K562 (cell line): ENCODE data around the gene ID1. TPM values are rescaled to one million over a fixed set of nuclear protein-coding genes. Genes with fewer than 3 reads are reported as not detected.

Source experiments
- ARID2 ChIP-seq: fragments of 450-650 bp; IDR thresholded peaks from 2 replicates; pipeline ENCODE4 v1.6.1; 2017; ENCODE audit warnings: antibody characterized with exemption, mild to moderate bottlenecking
- CBFA2T2 ChIP-seq: fragments of 450-650 bp; conservative IDR thresholded peaks from 2 replicates; pipeline ENCODE4 v1.6.1; 2017; ENCODE audit warnings: mild to moderate bottlenecking
- CBFB ChIP-seq: sonication (generic); formaldehyde crosslinking; IDR thresholded peaks from 2 replicates; pipeline ENCODE4 v1.4.0; 2020; ENCODE audit warnings: mild to moderate bottlenecking, missing genetic modification reagents
- L3MBTL2 ChIP-seq: fragments of 450-650 bp; IDR thresholded peaks from 2 replicates; pipeline ENCODE4 v1.6.1; 2016; ENCODE audit warnings: mild to moderate bottlenecking, moderate library complexity
- NRF1 ChIP-seq, 2 experiments: fragments of 450-650 bp; IDR thresholded peaks in 1 of 2; conservative IDR thresholded peaks in 1 of 2; 2 replicates each; pipeline ENCODE4 v1.6.1; 2014; ENCODE audit warnings: mild to moderate bottlenecking in 2 of 2
- POLR2G ChIP-seq: fragments of 200-400 bp; formaldehyde crosslinking; IDR thresholded peaks from 2 replicates; pipeline ENCODE4 v1.6.1; 2017; ENCODE audit warnings: low read depth, mild to moderate bottlenecking, antibody characterized with exemption, low read length, moderate library complexity
- STAT5A ChIP-seq: IDR thresholded peaks from 2 replicates; pipeline ENCODE4 v1.6.1; 2012; ENCODE audit warnings: low read length, inconsistent platforms, borderline replicate concordance
- VEZF1 ChIP-seq: fragments of 200-800 bp; sonication (Bioruptor generic); IDR thresholded peaks from 2 replicates; pipeline ENCODE4 v1.6.1; 2017; ENCODE audit warnings: missing genetic modification characterization, missing compliant biosample characterization
- ZNF316 ChIP-seq: fragments of 450-650 bp; IDR thresholded peaks from 2 replicates; pipeline ENCODE4 v1.6.1; 2016
- ZNF780A ChIP-seq: fragments of 250-450 bp; sonication (Bioruptor Pico); IDR thresholded peaks from 2 replicates; pipeline ENCODE4 v1.5.0; 2021; ENCODE audit warnings: mild to moderate bottlenecking
- polyA plus RNA-seq, 8 experiments: library from polyadenylated mRNA; depleted of rRNA in 4 of 8; stranded (reverse) in 5 of 8; unstranded in 3 of 8; fragments of >200 nt; fragmentation: Nextera tagmentation in 2 of 8; fragmentation: Illumina TruSeq in 1 of 8; extraction: Ambion mirVana in 2 of 8; extraction: Trizol in 1 of 8; gene quantifications; 2 replicates each; pipeline versions ENCODE4 v1.2.1 to v1.2.3, GENCODE V29; 2011 to 2014; ENCODE audit warnings: inconsistent platforms in 1 of 8, missing spikeins in 1 of 8
- total RNA-seq, 7 experiments: library from RNA; depleted of rRNA in 6 of 7; stranded (reverse); fragments of >200 nt in 6 of 7; fragmentation: Illumina TruSeq in 2 of 7; extraction: Trizol in 2 of 7; gene quantifications; 2 replicates each; pipeline versions ENCODE4 v1.2.1 to v1.2.3, GENCODE V29; 2011 to 2021; ENCODE audit warnings: low replicate concordance in 1 of 7
- TF ChIP-seq, protein P1 (sequence below): sonication (generic); formaldehyde crosslinking; IDR thresholded peaks from 2 replicates; pipeline ENCODE4 v1.8.1; 2023; ENCODE audit warnings: mild to moderate bottlenecking, missing genetic modification reagents

Gene ID1
- total and polyA plus RNA-seq, 9 of the 15 experiments (the other 6 are each of a cell fraction or from before 2014, with no cell fraction given), result 1.4 to 358 (median 65.0) TPM

DNA sequence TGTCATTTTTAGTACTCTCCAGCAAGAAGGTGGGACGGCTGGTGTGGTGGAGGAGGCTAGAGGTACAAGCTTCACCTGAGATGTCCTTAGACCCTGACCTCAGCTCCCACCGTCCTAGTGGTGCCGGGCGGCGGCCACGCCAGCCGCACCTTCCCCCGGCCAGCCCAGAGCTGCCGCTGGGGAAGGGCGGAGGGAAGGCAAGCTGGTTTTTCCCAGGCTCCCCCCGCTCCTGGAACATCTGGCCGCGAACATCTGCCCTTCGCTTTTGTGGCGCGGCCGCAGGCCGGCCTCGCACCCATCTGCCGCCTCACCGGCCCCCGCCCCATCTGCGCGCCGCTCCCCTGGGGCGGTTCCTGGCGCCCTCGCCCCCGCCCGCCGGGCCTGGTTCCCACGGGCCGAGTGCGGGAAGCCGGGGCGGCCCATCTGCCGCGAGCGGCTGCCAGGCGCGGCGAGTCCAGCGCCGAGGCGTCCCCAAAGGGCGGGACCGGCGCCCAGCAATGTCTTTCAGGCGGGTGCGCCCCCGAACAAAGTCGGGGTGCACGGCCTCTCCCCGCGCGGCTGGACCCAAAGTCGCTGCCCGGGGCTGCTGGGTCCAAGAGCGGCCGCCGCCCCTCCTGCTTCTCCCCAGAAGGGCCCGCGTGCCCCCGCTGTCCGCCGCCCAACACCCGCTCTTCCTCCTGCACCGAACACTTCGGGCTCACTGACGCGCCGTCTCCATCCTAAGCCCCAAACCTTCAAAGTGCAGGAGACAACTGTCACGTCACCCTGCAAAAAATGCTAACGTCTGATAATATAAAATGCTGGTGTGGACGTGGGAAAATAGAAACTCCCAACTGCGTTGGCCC lies 17.3 kb upstream of the ID1 start (continued):
- TF ChIP-seq, protein P1, sequence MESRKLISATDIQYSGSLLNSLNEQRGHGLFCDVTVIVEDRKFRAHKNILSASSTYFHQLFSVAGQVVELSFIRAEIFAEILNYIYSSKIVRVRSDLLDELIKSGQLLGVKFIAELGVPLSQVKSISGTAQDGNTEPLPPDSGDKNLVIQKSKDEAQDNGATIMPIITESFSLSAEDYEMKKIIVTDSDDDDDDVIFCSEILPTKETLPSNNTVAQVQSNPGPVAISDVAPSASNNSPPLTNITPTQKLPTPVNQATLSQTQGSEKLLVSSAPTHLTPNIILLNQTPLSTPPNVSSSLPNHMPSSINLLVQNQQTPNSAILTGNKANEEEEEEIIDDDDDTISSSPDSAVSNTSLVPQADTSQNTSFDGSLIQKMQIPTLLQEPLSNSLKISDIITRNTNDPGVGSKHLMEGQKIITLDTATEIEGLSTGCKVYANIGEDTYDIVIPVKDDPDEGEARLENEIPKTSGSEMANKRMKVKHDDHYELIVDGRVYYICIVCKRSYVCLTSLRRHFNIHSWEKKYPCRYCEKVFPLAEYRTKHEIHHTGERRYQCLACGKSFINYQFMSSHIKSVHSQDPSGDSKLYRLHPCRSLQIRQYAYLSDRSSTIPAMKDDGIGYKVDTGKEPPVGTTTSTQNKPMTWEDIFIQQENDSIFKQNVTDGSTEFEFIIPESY, result peak; percentile 17; the same call in 1 of the 2 replicates
- TF ChIP-seq ZNF780A (CRISPR knock-in tag) (no peak), CBFB (CRISPR knock-in tag) (no peak), VEZF1 (CRISPR knock-in tag) (peak; percentile 54), NRF1 (conservative IDR thresholded peaks at IDR 0.05 in 1 of 2, IDR thresholded peaks at IDR 0.05 in 1 of 2) (peak in 1 of 2 experiments; percentile 21; a peak in 2 of 4 replicates), L3MBTL2 (peak; percentile 45; the same call in 1 of the 2 replicates), ZNF316 (0 out of 2 replicates have a peak, but pooled peaks have one; percentile 13), POLR2G (peak; percentile 41), CBFA2T2 (peak; percentile 29), STAT5A (no peak), ARID2 (no peak)
